ENCODE measurements around the gene ANKMY1. TPM values are rescaled to one million over a fixed set of nuclear protein-coding genes. Genes with fewer than 3 reads are reported as not detected.

ANKMY1 gene
- total and polyA plus RNA-seq, 2 experiments from 2014 or later, result 5.1 to 10.1 TPM

GRCh38 chr2:240586198-240586918 lies 28.6 kb upstream of the ANKMY1 start, which contains the start of gene CAPN10:
Gene CAPN10 (plus strand): TSS chr2:240586734. CDS start chr2:240586912, 178 bp downstream.
- peaks cover 78% of the 10 kb centered on the region for H3K79me2 ChIP-seq (ENCODE audit: insufficient read depth)
- H3F3A ChIP-seq (ENCODE audit: insufficient read depth), result peaks cover 6% of the 10 kb centered on the region; the same call in 1 of the 2 replicates
- no peaks in the 10 kb centered on the region for H4K20me1 ChIP-seq (ENCODE audit: insufficient read depth)
- peak within 1 kb of the TSS; percentile 99 for H3K4me2 ChIP-seq (ENCODE audit: unreplicated experiment)
- H2AFZ ChIP-seq, result peak within 1 kb of the TSS; percentile 66
- no peaks in the 10 kb centered on the region for H3K9me3 ChIP-seq (ENCODE audit: low read depth)
- H3K27me3 ChIP-seq (replicated peaks; ENCODE audit: insufficient read depth), result no peaks in the 10 kb centered on the region
- 1% methylated on average over 65 to 78 of the region's 88 CpGs for WGBS, 2 experiments (ENCODE audit: low coverage in 1 of 2, low lambda C conversion rate in 2 of 2, missing lambda C conversion rate in 2 of 2)
- TF ChIP-seq EZH2 (IDR thresholded peaks at IDR 0.05; ENCODE audit: insufficient read depth, poor library complexity, severe bottlenecking) (no peak), EZH2phosphoT487 (IDR thresholded peaks at IDR 0.05; ENCODE audit: insufficient read depth, low read depth) (no peak)
- in situ Hi-C loops (cut with MboI), result no loop called here
- H3K36me3 ChIP-seq (ENCODE audit: low read depth), result no peaks in the 10 kb centered on the region
- H3K9ac ChIP-seq, result peak within 1 kb of the TSS; percentile 92
- H3K4me3 ChIP-seq, result peak within 1 kb of the TSS; percentile 88
- H3K27ac ChIP-seq, result peak within 1 kb of the TSS; percentile 59
- H3K9me2 ChIP-seq (ENCODE audit: insufficient read depth), result no peaks in the 10 kb centered on the region
- DNase-seq, result peak; percentile 100
- peaks cover 19% of the 10 kb centered on the region for H3K4me1 ChIP-seq (ENCODE audit: insufficient read depth)

DNA sequence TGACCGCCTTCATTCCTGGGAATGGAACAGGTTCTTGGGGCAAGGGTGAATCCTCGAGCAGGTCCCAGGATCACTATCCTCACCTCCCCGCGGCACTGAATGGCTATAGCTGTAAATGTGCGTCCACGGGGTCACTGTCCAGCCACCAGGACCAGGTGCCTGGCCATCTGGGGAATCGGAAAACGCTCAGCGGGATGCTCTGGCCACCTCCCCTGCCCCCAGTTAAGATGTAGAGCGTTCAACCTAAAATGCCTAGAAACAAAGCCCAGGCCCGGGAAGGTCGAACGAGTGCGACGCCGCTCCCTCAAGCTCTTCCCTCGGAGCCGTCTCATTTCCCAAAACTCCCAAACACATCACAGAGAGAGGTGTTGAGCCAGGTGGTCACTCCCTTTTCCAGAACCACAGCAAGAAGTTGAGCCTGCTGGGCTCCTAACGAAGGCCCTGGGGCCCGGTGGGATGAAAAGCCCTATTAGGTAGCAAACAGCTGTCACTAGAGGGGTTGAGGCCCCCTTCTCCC lies 28.0 kb upstream of the ANKMY1 start:
- Histone ChIP-seq H3K27me3 (replicated peaks; ENCODE audit: insufficient read depth) (no peaks in the 10 kb centered on the region), H3K27ac (peak overlapping the region; percentile 59), H3K9ac (peak overlapping the region; percentile 92), H3K9me2 (ENCODE audit: insufficient read depth) (no peaks in the 10 kb centered on the region), H3K36me3 (ENCODE audit: low read depth) (no peaks in the 10 kb centered on the region), H3K4me2 (ENCODE audit: unreplicated experiment) (peak overlapping the region; percentile 74), H3K4me1 (ENCODE audit: insufficient read depth) (peaks cover 19% of the 10 kb centered on the region), H3K79me2 (ENCODE audit: insufficient read depth) (peaks cover 84% of the 10 kb centered on the region), H2AFZ (peak overlapping the region; percentile 66), H3K9me3 (ENCODE audit: low read depth) (no peaks in the 10 kb centered on the region), H3K4me3 (peak overlapping the region; percentile 88), H3F3A (ENCODE audit: insufficient read depth) (peaks cover 13% of the 10 kb centered on the region), H4K20me1 (ENCODE audit: insufficient read depth) (no peaks in the 10 kb centered on the region)
- TF ChIP-seq EZH2 (IDR thresholded peaks at IDR 0.05; ENCODE audit: insufficient read depth, poor library complexity, severe bottlenecking), result no peak
- no peak for TF ChIP-seq EZH2phosphoT487 (IDR thresholded peaks at IDR 0.05; ENCODE audit: insufficient read depth, low read depth)
- in situ Hi-C loops (cut with MboI), result no loop called here
- WGBS, 2 experiments (ENCODE audit: low coverage in 1 of 2, low lambda C conversion rate in 2 of 2, missing lambda C conversion rate in 2 of 2), result 5% methylated on average over 20 of the region's 20 CpGs
- peak; percentile 34 for DNase-seq

- in situ Hi-C loops (cut with MboI), result no loop called here
- H3K9me2 ChIP-seq (ENCODE audit: insufficient read depth), result no peaks in the 10 kb centered on the region
- H3K4me2 ChIP-seq (ENCODE audit: unreplicated experiment), result peak overlapping the region; percentile 74
- peaks cover 22% of the 10 kb centered on the region for H3K4me1 ChIP-seq (ENCODE audit: insufficient read depth)
- 77 to 80% methylated on average over 6 of the region's 6 CpGs for WGBS, 2 experiments (ENCODE audit: low coverage in 1 of 2, low lambda C conversion rate in 2 of 2, missing lambda C conversion rate in 2 of 2)
- no peaks in the 10 kb centered on the region for H3K9me3 ChIP-seq (ENCODE audit: low read depth)
- H3K4me3 ChIP-seq, result peak overlapping the region; percentile 88
- TF ChIP-seq EZH2 (IDR thresholded peaks at IDR 0.05; ENCODE audit: insufficient read depth, poor library complexity, severe bottlenecking) (no peak), EZH2phosphoT487 (IDR thresholded peaks at IDR 0.05; ENCODE audit: insufficient read depth, low read depth) (no peak)
- H3K27ac ChIP-seq, result peak overlapping the region; percentile 59
- no peaks in the 10 kb centered on the region for H4K20me1 ChIP-seq (ENCODE audit: insufficient read depth)
- no peak overlapping the region for H2AFZ ChIP-seq
- H3K27me3 ChIP-seq (replicated peaks; ENCODE audit: insufficient read depth), result no peaks in the 10 kb centered on the region
- H3F3A ChIP-seq (ENCODE audit: insufficient read depth), result peaks cover 17% of the 10 kb centered on the region
- peak overlapping the region; percentile 92 for H3K9ac ChIP-seq
- peaks cover 88% of the 10 kb centered on the region for H3K79me2 ChIP-seq (ENCODE audit: insufficient read depth)
- H3K36me3 ChIP-seq (ENCODE audit: low read depth), result no peaks in the 10 kb centered on the region
- DNase-seq, result peak; percentile 31
Measured at GRCh38 chr2:240585101-240585500, 27.3 kb upstream of the ANKMY1 start.

DNA sequence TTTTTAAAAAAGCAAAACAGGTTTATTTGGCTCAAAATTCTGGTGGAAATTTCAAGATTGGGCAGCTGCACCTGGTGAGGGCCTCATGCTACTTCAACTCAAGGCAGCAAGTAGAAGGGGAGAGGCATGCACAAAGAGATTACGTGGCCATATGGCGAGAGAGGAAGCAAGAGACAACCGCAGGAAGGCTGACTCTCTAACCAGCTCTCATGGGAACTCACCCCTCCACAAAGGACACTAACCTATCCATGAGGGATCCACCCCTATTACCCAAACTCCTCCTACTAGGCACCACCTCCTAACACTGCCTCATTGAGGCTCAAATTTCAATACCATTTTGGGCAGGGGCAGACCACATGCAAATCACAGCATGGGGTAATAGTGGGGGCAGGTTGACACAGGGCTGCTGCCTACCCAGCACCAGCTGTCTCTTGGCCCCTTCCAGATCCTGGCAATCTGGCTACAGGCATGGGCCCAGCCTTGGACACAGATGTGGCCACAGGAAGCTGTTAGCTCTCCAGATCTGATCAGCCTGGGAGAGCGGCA lies 26.8 kb upstream of the ANKMY1 start:
- H3K36me3 ChIP-seq (ENCODE audit: low read depth), result no peaks in the 10 kb centered on the region
- no peaks in the 10 kb centered on the region; the same call in 1 of the 2 replicates for H4K20me1 ChIP-seq (ENCODE audit: insufficient read depth)
- no peaks in the 10 kb centered on the region for H3K9me2 ChIP-seq (ENCODE audit: insufficient read depth)
- no peak overlapping the region for H3K27ac ChIP-seq
- WGBS, 2 experiments (ENCODE audit: low coverage in 1 of 2, low lambda C conversion rate in 2 of 2, missing lambda C conversion rate in 2 of 2), result 80 to 89% methylated on average over 4 of the region's 4 CpGs
- peak overlapping the region; percentile 92; the same call in 1 of the 2 replicates for H3K9ac ChIP-seq
- in situ Hi-C loops (cut with MboI), result no loop called here
- H3K79me2 ChIP-seq (ENCODE audit: insufficient read depth), result peaks cover 82% of the 10 kb centered on the region
- TF ChIP-seq EZH2 (IDR thresholded peaks at IDR 0.05; ENCODE audit: insufficient read depth, poor library complexity, severe bottlenecking) (no peak), EZH2phosphoT487 (IDR thresholded peaks at IDR 0.05; ENCODE audit: insufficient read depth, low read depth) (no peak)
- H2AFZ ChIP-seq, result no peak overlapping the region
- no peaks in the 10 kb centered on the region for H3K27me3 ChIP-seq (replicated peaks; ENCODE audit: insufficient read depth)
- peak overlapping the region; percentile 88 for H3K4me3 ChIP-seq
- H3F3A ChIP-seq (ENCODE audit: insufficient read depth), result peaks cover 21% of the 10 kb centered on the region
- peak overlapping the region; percentile 74 for H3K4me2 ChIP-seq (ENCODE audit: unreplicated experiment)
- peak; percentile 19 for DNase-seq
- H3K4me1 ChIP-seq (ENCODE audit: insufficient read depth), result peaks cover 26% of the 10 kb centered on the region
- H3K9me3 ChIP-seq (ENCODE audit: low read depth), result no peaks in the 10 kb centered on the region
